Cortex of kidney (tissue), 1 donor: ENCODE results near the gene AUTS2.

Experiments used
- DNase-seq: peaks from one replicate; lab custom pipeline; 2025; lab: John Stamatoyannopoulos, UW

The AUTS2 gene

GRCh38 chr7:70599446-70600190 is 1001.3 kb downstream of the AUTS2 start:
- DNase-seq = no peak

- DNase-seq = no peak
Observed at GRCh38 chr7:70600993-70601392, 1002.7 kb downstream of the AUTS2 start.

- DNase-seq = no peak
Observed at GRCh38 chr7:70602117-70602516, 1003.8 kb downstream of the AUTS2 start.

- no peak for DNase-seq
Observed at GRCh38 chr7:70607281-70607680, 1009.0 kb downstream of the AUTS2 start.

- DNase-seq = no peak
Observed at GRCh38 chr7:70607759-70608158, 1009.5 kb downstream of the AUTS2 start.

GRCh38 chr7:70608229-70608628 is 1010.0 kb downstream of the AUTS2 start:
- no peak for DNase-seq

GRCh38 chr7:70612811-70613210 is 1014.5 kb downstream of the AUTS2 start:
- DNase-seq = no peak

- no peak for DNase-seq
Observed at GRCh38 chr7:70614237-70615045, 1016.2 kb downstream of the AUTS2 start.

- no peak for DNase-seq
Observed at GRCh38 chr7:70615066-70615606, 1016.9 kb downstream of the AUTS2 start.

GRCh38 chr7:70616211-70616610 is 1017.9 kb downstream of the AUTS2 start:
- no peak for DNase-seq

GRCh38 chr7:70616821-70617220 is 1018.5 kb downstream of the AUTS2 start:
- no peak for DNase-seq

GRCh38 chr7:70618020-70618551 is 1019.8 kb downstream of the AUTS2 start:
- DNase-seq = no peak

GRCh38 chr7:70619130-70619529 is 1020.9 kb downstream of the AUTS2 start:
- no peak for DNase-seq

GRCh38 chr7:70619659-70620058 is 1021.4 kb downstream of the AUTS2 start:
- DNase-seq = no peak

GRCh38 chr7:70620333-70621055 is 1022.2 kb downstream of the AUTS2 start:
- DNase-seq = no peak

GRCh38 chr7:70621954-70622600 is 1023.8 kb downstream of the AUTS2 start:
- DNase-seq = no peak

- no peak for DNase-seq
Observed at GRCh38 chr7:70622936-70623335, 1024.7 kb downstream of the AUTS2 start.

GRCh38 chr7:70624500-70625103 is 1026.3 kb downstream of the AUTS2 start:
- DNase-seq = no peak

GRCh38 chr7:70627461-70627860 is 1029.2 kb downstream of the AUTS2 start:
- no peak for DNase-seq

GRCh38 chr7:70630440-70630817 is 1032.2 kb downstream of the AUTS2 start:
- no peak for DNase-seq

GRCh38 chr7:70630818-70631457 is 1032.7 kb downstream of the AUTS2 start:
- no peak for DNase-seq
